HCT116 (cell line): ENCODE measurements around the gene DNAJC1. TPM values are rescaled to one million over a fixed set of nuclear protein-coding genes. Genes with fewer than 3 reads are reported as not detected.

ENCODE experiments used
- ATAC-seq: fragments of 200-7000 bp; cut with Tn5 transposase; 2 replicates; pipeline ENCODE4 v1.9.1; 2020; ENCODE audit warnings: mild to moderate bottlenecking, moderate library complexity
- BruUV-seq: library from RNA; stranded (reverse); fragments of 400-500 nt; replicated peaks from 2 replicates; lab custom pipeline; 2021; lab: Mats Ljungman, UMichigan
- CTCF ChIA-PET: fragments of 300-600 bp; sonication (Branson Sonifier 250); formaldehyde crosslinking; loops from one replicate; lab custom pipeline; 2021; ENCODE audit warnings: antibody characterized with exemption; lab: Charles Lee
- POLR2A ChIA-PET: fragments of 300-600, 350-600 bp; sonication (Branson Sonifier 250); formaldehyde crosslinking; loops from one replicate; lab custom pipeline; 2021; ENCODE audit warnings: antibody characterized with exemption; lab: Charles Lee
- RAD21 ChIA-PET, 2 experiments: fragments of 300-600 bp; sonication (Branson Sonifier 250); formaldehyde crosslinking; loops; one replicate each; lab custom pipeline; 2023; ENCODE audit warnings: low total read pairs in 2 of 2; ENCODE audit not compliant: uncharacterized antibody in 2 of 2, unreplicated experiment in 2 of 2, low non-redundant PET in 1 of 2; lab: Charles Lee
- DNase-seq: peaks from one replicate; pipeline ENCODE4 v3.0.0-alpha.2; 2010; ENCODE audit warnings: low read depth, low spot score
- H2AFZ ChIP-seq: fragments of 200-600 bp; shearing (Covaris generic), sonication (generic); 2 replicates; pipeline ENCODE4 v1.6.1; 2017; ENCODE audit warnings: low read depth, mixed run types, mixed read lengths, antibody characterized with exemption, low read length; ENCODE audit not compliant: poor library complexity, severe bottlenecking
- H3K27ac ChIP-seq: 2 replicates; pipeline ENCODE4 v1.5.1; 2012; ENCODE audit warnings: low read depth, low read length
- H3K27me3 ChIP-seq: fragments of 200-600 bp; sonication (generic); 2 replicates; pipeline ENCODE4 v1.6.1; 2016; ENCODE audit warnings: mixed run types, low read length, mixed read lengths; ENCODE audit not compliant: insufficient read depth
- H3K36me3 ChIP-seq, 2 experiments: fragments of 200-500 bp in 1 of 2; fragments of 200-600 bp in 1 of 2; sonication (Bioruptor generic) in 1 of 2; sonication (generic) in 1 of 2; 2 replicates each; pipeline versions ENCODE4 v1.5.1 to v1.6.1; 2014 to 2016; ENCODE audit warnings: low read length in 2 of 2, inconsistent platforms in 1 of 2, mixed read lengths in 1 of 2, mixed run types in 1 of 2; ENCODE audit not compliant: insufficient read depth in 2 of 2, control insufficient read depth in 1 of 2
- H3K4me1 ChIP-seq, 2 experiments: fragments of 200-600 bp in 1 of 2; sonication (generic) in 1 of 2; 2 replicates each; pipeline versions ENCODE4 v1.5.1 to v1.6.1; 2012 to 2017; ENCODE audit warnings: low read length in 2 of 2, inconsistent platforms in 1 of 2, mild to moderate bottlenecking in 1 of 2, mixed read lengths in 1 of 2, mixed run types in 1 of 2, moderate library complexity in 1 of 2; ENCODE audit not compliant: insufficient read depth in 2 of 2, control insufficient read depth in 1 of 2
- H3K4me2 ChIP-seq: fragments of 200-600 bp; sonication (generic); 2 replicates; pipeline ENCODE4 v1.6.1; 2017; ENCODE audit warnings: mixed run types, low read length, mixed read lengths
- H3K4me3 ChIP-seq, 2 experiments: fragments of 200-600 bp in 1 of 2; sonication (generic) in 1 of 2; replicated peaks in 1 of 2; 2 replicates each; pipeline ENCODE4 v1.5.1; 2011 to 2016; ENCODE audit warnings: low read length in 2 of 2, control low read depth in 1 of 2, low read depth in 1 of 2, mild to moderate bottlenecking in 1 of 2, mixed read lengths in 1 of 2, mixed run types in 1 of 2
- H3K79me2 ChIP-seq: fragments of 200-600 bp; sonication (generic); 2 replicates; pipeline ENCODE4 v1.6.1; 2017; ENCODE audit warnings: mild to moderate bottlenecking, mixed run types, low read length, moderate library complexity, mixed read lengths; ENCODE audit not compliant: insufficient read depth
- H3K9ac ChIP-seq: fragments of 200-600 bp; sonication (generic); 2 replicates; pipeline ENCODE4 v1.6.1; 2016; ENCODE audit warnings: low read length, mixed read lengths
- H3K9me2 ChIP-seq: fragments of 200-600 bp; sonication (generic), shearing (Covaris generic); 2 replicates; pipeline ENCODE4 v1.6.1; 2017; ENCODE audit warnings: mixed run types, mild to moderate bottlenecking, moderate library complexity; ENCODE audit not compliant: insufficient read depth
- H3K9me3 ChIP-seq, 2 experiments: fragments of 200-500 bp in 1 of 2; fragments of 200-600 bp in 1 of 2; sonication (Bioruptor generic) in 1 of 2; sonication (generic) in 1 of 2; 2 replicates each; pipeline ENCODE4 v1.6.1; 2014 to 2017; ENCODE audit warnings: low read length in 2 of 2, mixed read lengths in 2 of 2, inconsistent platforms in 1 of 2, low read depth in 1 of 2, mild to moderate bottlenecking in 1 of 2, mixed run types in 1 of 2, moderate library complexity in 1 of 2; ENCODE audit not compliant: control insufficient read depth in 1 of 2, insufficient read depth in 1 of 2
- H4K20me1 ChIP-seq: fragments of 200-600 bp; sonication (generic), shearing (Covaris generic); 2 replicates; pipeline ENCODE4 v1.6.1; 2017; ENCODE audit warnings: mixed run types, mild to moderate bottlenecking, moderate library complexity; ENCODE audit not compliant: insufficient read depth
- CEBPB ChIP-seq: IDR thresholded peaks from 2 replicates; pipeline ENCODE4 v1.6.1; 2012; ENCODE audit warnings: low read depth
- EGR1 ChIP-seq: IDR thresholded peaks from 2 replicates; pipeline ENCODE4 v1.6.1; 2012; ENCODE audit warnings: low read depth
- FOSL1 ChIP-seq: IDR thresholded peaks from 2 replicates; pipeline ENCODE4 v1.6.1; 2012; ENCODE audit warnings: low read depth
- JUND ChIP-seq: IDR thresholded peaks from 2 replicates; pipeline ENCODE4 v1.6.1; 2012
- TCF7L2 ChIP-seq: IDR thresholded peaks from 2 replicates; pipeline ENCODE4 v1.7.0; 2011; ENCODE audit warnings: borderline replicate concordance, inconsistent platforms; ENCODE audit not compliant: insufficient read depth, insufficient read length; ENCODE audit errors: extremely low read depth
- ZNF274 ChIP-seq: fragments of 200-500 bp; sonication (Bioruptor generic); IDR thresholded peaks from 2 replicates; pipeline ENCODE4 v1.6.1; 2014; ENCODE audit warnings: mild to moderate bottlenecking, low read depth, low read length, inconsistent platforms
- intact Hi-C: fragments of 100-400 bp; cut with micrococcal nuclease; formaldehyde crosslinking; loops from 2 replicates; pipeline ENCODE4 v1.10.0; 2022
- total RNA-seq: library from RNA; stranded (reverse); gene quantifications from one replicate; pipeline ENCODE4 v1.2.1, GENCODE V29; 2021; ENCODE audit not compliant: unreplicated experiment
- TF ChIP-seq, protein P1 (sequence below): IDR thresholded peaks from 2 replicates; pipeline ENCODE4 v1.6.1; 2012

DNAJC1 gene
- total RNA-seq, 1 experiment from 2014 or later = 17.9 TPM

DNA sequence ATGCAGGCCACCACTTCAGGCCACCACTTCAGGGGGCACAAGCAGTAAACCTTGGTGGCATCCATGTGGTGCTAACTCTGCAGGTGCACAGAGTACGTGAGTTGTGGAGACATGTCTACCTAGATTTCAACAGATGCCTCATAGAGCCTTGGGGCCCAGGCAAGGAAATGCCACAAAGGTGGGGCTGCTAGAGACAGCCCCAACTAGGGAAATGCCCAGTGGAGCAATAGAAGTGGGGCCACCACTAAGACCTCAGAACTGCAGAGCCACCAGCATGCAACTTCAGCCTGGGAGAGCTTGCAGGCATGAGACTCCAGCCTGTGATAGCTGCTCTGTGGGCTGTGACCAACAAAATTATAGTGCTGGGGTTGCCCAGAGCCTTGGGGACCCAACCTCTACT, 107.6 kb downstream of the DNAJC1 start:
- H3K9me3 ChIP-seq = 0 out of 4 replicates have a peak, but pooled peaks cover 3 to 6% of the 10 kb centered on the region in 2 experiments
- H3K36me3 ChIP-seq = no peaks in the 10 kb centered on the region
- POLR2A ChIA-PET = no interaction called here
- H3K27ac ChIP-seq = no peak overlapping the region
- DNase-seq = no peak
- H3K4me2 ChIP-seq = no peak overlapping the region
- no peaks in the 10 kb centered on the region for H3K4me1 ChIP-seq
- H3K9ac ChIP-seq = no peak overlapping the region
- BruUV-seq = no TSS peak
- H3K9me2 ChIP-seq = no peaks in the 10 kb centered on the region
- no peaks in the 10 kb centered on the region for H4K20me1 ChIP-seq
- no peak for ATAC-seq
- H3K27me3 ChIP-seq = no peaks in the 10 kb centered on the region
- CTCF ChIA-PET = no interaction called here
- H3K4me3 ChIP-seq = no peak overlapping the region
- H2AFZ ChIP-seq = no peak overlapping the region
- intact Hi-C loops = no loop called here
- TF ChIP-seq EGR1 = no peak
- TF ChIP-seq, protein P1, sequence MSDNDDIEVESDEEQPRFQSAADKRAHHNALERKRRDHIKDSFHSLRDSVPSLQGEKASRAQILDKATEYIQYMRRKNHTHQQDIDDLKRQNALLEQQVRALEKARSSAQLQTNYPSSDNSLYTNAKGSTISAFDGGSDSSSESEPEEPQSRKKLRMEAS = no peak
- H3K79me2 ChIP-seq = no peaks in the 10 kb centered on the region
- RAD21 ChIA-PET = no interaction called here

DNA sequence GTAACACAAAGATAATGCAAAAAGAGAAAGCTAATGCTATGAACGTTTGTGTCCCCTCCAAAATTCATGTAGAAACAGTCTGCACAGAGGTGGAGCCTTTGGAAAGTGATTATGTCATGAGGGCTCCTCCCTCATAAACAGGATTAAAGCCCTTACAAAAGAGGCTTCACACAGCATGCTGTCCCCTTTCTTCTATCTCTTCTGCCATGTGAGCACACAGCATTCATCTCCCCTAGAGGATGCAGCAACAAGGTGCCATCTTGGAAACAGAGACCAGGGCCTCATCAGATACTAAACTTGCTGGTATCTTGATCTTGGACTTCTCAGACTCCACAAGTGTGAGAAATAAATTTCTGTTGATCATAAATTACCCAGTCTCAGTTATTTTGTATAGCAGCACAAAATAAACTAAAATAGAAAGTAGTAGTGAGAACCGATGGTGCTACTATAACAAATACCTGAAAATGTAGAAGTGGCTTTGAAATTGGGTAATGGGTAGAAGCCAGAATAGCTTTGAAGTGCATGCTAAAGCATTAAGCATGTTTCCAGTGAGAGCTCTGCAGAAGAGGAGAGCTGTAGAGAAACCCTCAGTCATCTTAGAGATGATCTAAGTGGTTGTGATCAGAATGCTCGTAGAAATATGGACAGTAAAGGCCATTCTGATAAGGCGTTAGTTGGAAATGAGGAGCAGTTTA, 108.7 kb downstream of the DNAJC1 start:
- no peak for ATAC-seq
- TF ChIP-seq TCF7L2 (no peak), FOSL1 (no peak), CEBPB (no peak), JUND (no peak), EGR1 (no peak), ZNF274 (no peak)
- Histone ChIP-seq H3K27ac (no peak overlapping the region), H4K20me1 (no peaks in the 10 kb centered on the region), H3K9me2 (no peaks in the 10 kb centered on the region), H3K36me3 (no peaks in the 10 kb centered on the region), H3K9me3 (0 out of 4 replicates have a peak, but pooled peaks cover 3 to 6% of the 10 kb centered on the region in 2 experiments), H3K4me3 (no peak overlapping the region), H2AFZ (no peak overlapping the region), H3K27me3 (no peaks in the 10 kb centered on the region), H3K9ac (no peak overlapping the region), H3K4me2 (no peak overlapping the region), H3K4me1 (no peaks in the 10 kb centered on the region), H3K79me2 (no peaks in the 10 kb centered on the region)
- CTCF ChIA-PET = no interaction called here
- DNase-seq = no peak
- intact Hi-C loops = no loop called here
- POLR2A ChIA-PET = no interaction called here
- RAD21 ChIA-PET = no interaction called here
- no TSS peak for BruUV-seq
